ENCODE results near the gene NKRF.
"Not testable (repeated sequence)": the region's sequence is repeated elsewhere in the genome, so short reads cannot be mapped to it uniquely, and the experiment has no call there.

NKRF gene

GRCh38 chrX:119606280-119607017 lies at the start of gene NKRF:
NKRF (minus strand) TSS chrX:119606424.
- H3K36me3 Mint-ChIP-seq: no peaks in the 10 kb centered on the region
- H3K4me3 Mint-ChIP-seq: peak within 1 kb of the TSS; percentile 83
- peaks cover 29% of the 10 kb centered on the region for H3K4me1 Mint-ChIP-seq
- ATAC-seq: peak; percentile 93
- H3K27me3 Mint-ChIP-seq: no peaks in the 10 kb centered on the region
- no peaks in the 10 kb centered on the region for H3K9me3 Mint-ChIP-seq
- H3K27ac Mint-ChIP-seq: peak within 1 kb of the TSS; percentile 98

GRCh38 chrX:119655125-119655524 lies 48.9 kb upstream of the NKRF start:
- peak overlapping the region; percentile 18 for H3K27ac Mint-ChIP-seq
- no peak overlapping the region for H3K4me3 Mint-ChIP-seq
- H3K27me3 Mint-ChIP-seq: no peaks in the 10 kb centered on the region
- H3K9me3 Mint-ChIP-seq: no peaks in the 10 kb centered on the region
- no peak for ATAC-seq
- H3K36me3 Mint-ChIP-seq: peaks cover 39% of the 10 kb centered on the region
- H3K4me1 Mint-ChIP-seq: peaks cover 13% of the 10 kb centered on the region

GRCh38 chrX:119654112-119654531 lies 47.9 kb upstream of the NKRF start:
- no peaks in the 10 kb centered on the region for H3K9me3 Mint-ChIP-seq
- H3K27ac Mint-ChIP-seq: peak overlapping the region; percentile 18

GRCh38 chrX:119648421-119648775 lies 42.2 kb upstream of the NKRF start:
- Mint-ChIP-seq H3K4me1 (peaks cover 27% of the 10 kb centered on the region), H3K4me3 (no peak overlapping the region), H3K27me3 (no peaks in the 10 kb centered on the region), H3K27ac (peak overlapping the region; percentile 92), H3K9me3 (no peaks in the 10 kb centered on the region), H3K36me3 (peaks cover 28% of the 10 kb centered on the region)
- ATAC-seq: no peak

More at GRCh38 chrX:119654112-119654531, 47.9 kb upstream of the NKRF start:
- Mint-ChIP-seq H3K36me3 (peaks cover 31% of the 10 kb centered on the region), H3K4me1 (peaks cover 9% of the 10 kb centered on the region), H3K4me3 (no peak overlapping the region), H3K27me3 (no peaks in the 10 kb centered on the region)
- ATAC-seq: no peak

GRCh38 chrX:119647552-119648420 lies 41.6 kb upstream of the NKRF start:
- H3K36me3 Mint-ChIP-seq: peaks cover 22% of the 10 kb centered on the region
- peak overlapping the region; percentile 72 for H3K4me3 Mint-ChIP-seq

GRCh38 chrX:119647089-119647488 lies 40.9 kb upstream of the NKRF start:
- H3K36me3 Mint-ChIP-seq: peaks cover 21% of the 10 kb centered on the region
- H3K9me3 Mint-ChIP-seq: no peaks in the 10 kb centered on the region
- H3K27me3 Mint-ChIP-seq: no peaks in the 10 kb centered on the region
- peak overlapping the region; percentile 92 for H3K27ac Mint-ChIP-seq
- H3K4me3 Mint-ChIP-seq: peak overlapping the region; percentile 72
- H3K4me1 Mint-ChIP-seq: peaks cover 27% of the 10 kb centered on the region
- ATAC-seq: no peak

More at GRCh38 chrX:119647552-119648420, 41.6 kb upstream of the NKRF start:
- H3K4me1 Mint-ChIP-seq: peaks cover 27% of the 10 kb centered on the region
- peak overlapping the region; percentile 92 for H3K27ac Mint-ChIP-seq
- ATAC-seq: peak; percentile 99
- H3K27me3 Mint-ChIP-seq: no peaks in the 10 kb centered on the region
- H3K9me3 Mint-ChIP-seq: no peaks in the 10 kb centered on the region

- Mint-ChIP-seq H3K4me1 (peaks cover 27% of the 10 kb centered on the region), H3K4me3 (peak overlapping the region; percentile 23), H3K27ac (peak overlapping the region; percentile 92), H3K27me3 (no peaks in the 10 kb centered on the region), H3K36me3 (peaks cover 22% of the 10 kb centered on the region), H3K9me3 (no peaks in the 10 kb centered on the region)
- ATAC-seq: no peak
Measured at GRCh38 chrX:119646515-119646914, 40.3 kb upstream of the NKRF start.

GRCh38 chrX:119643696-119644095 lies 37.5 kb upstream of the NKRF start:
- Mint-ChIP-seq H3K27me3 (no peaks in the 10 kb centered on the region), H3K4me1 (peaks cover 46% of the 10 kb centered on the region), H3K27ac (peak overlapping the region; percentile 64), H3K36me3 (peaks cover 38% of the 10 kb centered on the region), H3K4me3 (no peak overlapping the region), H3K9me3 (no peaks in the 10 kb centered on the region)
- no peak for ATAC-seq

GRCh38 chrX:119640731-119641170 lies 34.5 kb upstream of the NKRF start:
- Mint-ChIP-seq H3K27me3 (no peaks in the 10 kb centered on the region), H3K9me3 (no peaks in the 10 kb centered on the region), H3K4me1 (peaks cover 50% of the 10 kb centered on the region), H3K36me3 (peaks cover 36% of the 10 kb centered on the region), H3K27ac (peak overlapping the region; percentile 64), H3K4me3 (no peak overlapping the region)
- no peak for ATAC-seq

GRCh38 chrX:119638725-119639471 lies 32.7 kb upstream of the NKRF start:
- Mint-ChIP-seq H3K27me3 (no peaks in the 10 kb centered on the region), H3K27ac (peak overlapping the region; percentile 76), H3K4me3 (no peak overlapping the region), H3K36me3 (peaks cover 44% of the 10 kb centered on the region), H3K4me1 (peaks cover 61% of the 10 kb centered on the region), H3K9me3 (no peaks in the 10 kb centered on the region)
- ATAC-seq: peak; percentile 90

- Mint-ChIP-seq H3K36me3 (peaks cover 51% of the 10 kb centered on the region), H3K27ac (peak overlapping the region; percentile 76), H3K4me1 (peaks cover 61% of the 10 kb centered on the region)
- not testable (repeated sequence) for H3K27me3 Mint-ChIP-seq, H3K4me3 Mint-ChIP-seq, H3K9me3 Mint-ChIP-seq, ATAC-seq
Measured at GRCh38 chrX:119637421-119637820, 31.2 kb upstream of the NKRF start.

- Mint-ChIP-seq H3K27me3 (no peaks in the 10 kb centered on the region), H3K9me3 (no peaks in the 10 kb centered on the region), H3K4me3 (peak overlapping the region; percentile 36), H3K27ac (peak overlapping the region; percentile 76), H3K4me1 (peaks cover 61% of the 10 kb centered on the region), H3K36me3 (peaks cover 49% of the 10 kb centered on the region)
- peak; percentile 89 for ATAC-seq
Measured at GRCh38 chrX:119636419-119636818, 30.2 kb upstream of the NKRF start.

GRCh38 chrX:119635799-119636198 lies 29.6 kb upstream of the NKRF start:
- peaks cover 44% of the 10 kb centered on the region for H3K36me3 Mint-ChIP-seq
- peak overlapping the region; percentile 76 for H3K27ac Mint-ChIP-seq
- H3K27me3 Mint-ChIP-seq: no peaks in the 10 kb centered on the region
- H3K4me1 Mint-ChIP-seq: peaks cover 55% of the 10 kb centered on the region
- no peak for ATAC-seq
- H3K9me3 Mint-ChIP-seq: no peaks in the 10 kb centered on the region
- H3K4me3 Mint-ChIP-seq: no peak overlapping the region

- Mint-ChIP-seq H3K9me3 (no peaks in the 10 kb centered on the region), H3K4me3 (peak overlapping the region; percentile 24), H3K4me1 (peaks cover 52% of the 10 kb centered on the region), H3K27ac (peak overlapping the region; percentile 76), H3K27me3 (no peaks in the 10 kb centered on the region), H3K36me3 (peaks cover 41% of the 10 kb centered on the region)
- no peak for ATAC-seq
Measured at GRCh38 chrX:119635179-119635578, 29.0 kb upstream of the NKRF start.

- no peak overlapping the region for H3K4me3 Mint-ChIP-seq
- H3K36me3 Mint-ChIP-seq: peaks cover 21% of the 10 kb centered on the region
- no peak overlapping the region for H3K27ac Mint-ChIP-seq
- H3K4me1 Mint-ChIP-seq: no peaks in the 10 kb centered on the region
- ATAC-seq: no peak
- H3K9me3 Mint-ChIP-seq: no peaks in the 10 kb centered on the region
- no peaks in the 10 kb centered on the region for H3K27me3 Mint-ChIP-seq
Measured at GRCh38 chrX:119625843-119626242, 19.6 kb upstream of the NKRF start.
